NCI-H2029 (cell line): Measurements from ENCODE around the gene MRPL34.

Source experiments
- DNase-seq: peaks from one replicate; lab custom pipeline; 2025; lab: John Stamatoyannopoulos, UW

MRPL34 gene

DNA sequence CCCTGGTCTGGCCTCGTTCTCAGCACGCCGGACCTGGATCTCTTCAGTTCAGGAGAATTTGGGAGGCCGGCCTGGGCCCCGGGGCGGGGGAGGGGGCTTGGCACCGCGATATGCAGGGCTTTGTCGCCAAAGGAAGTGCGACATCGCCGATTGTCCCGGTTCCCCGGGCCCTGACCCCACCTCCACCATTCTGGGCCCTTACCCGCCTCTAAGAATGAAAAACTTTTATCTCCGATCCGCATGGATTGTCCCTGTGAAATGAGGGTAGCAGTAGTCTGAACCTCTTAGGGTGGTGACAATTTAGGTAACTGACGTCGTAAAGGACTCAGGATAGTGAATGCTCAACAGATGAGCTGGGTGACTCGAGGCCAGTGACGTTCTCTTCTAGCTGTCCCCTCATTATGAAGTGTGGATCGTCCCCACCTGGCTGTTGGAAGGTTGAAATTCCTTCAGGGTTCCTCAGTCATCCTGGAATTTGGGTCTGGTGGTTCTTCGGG lies 4.3 kb downstream of the MRPL34 start:
- no peak for DNase-seq

DNA sequence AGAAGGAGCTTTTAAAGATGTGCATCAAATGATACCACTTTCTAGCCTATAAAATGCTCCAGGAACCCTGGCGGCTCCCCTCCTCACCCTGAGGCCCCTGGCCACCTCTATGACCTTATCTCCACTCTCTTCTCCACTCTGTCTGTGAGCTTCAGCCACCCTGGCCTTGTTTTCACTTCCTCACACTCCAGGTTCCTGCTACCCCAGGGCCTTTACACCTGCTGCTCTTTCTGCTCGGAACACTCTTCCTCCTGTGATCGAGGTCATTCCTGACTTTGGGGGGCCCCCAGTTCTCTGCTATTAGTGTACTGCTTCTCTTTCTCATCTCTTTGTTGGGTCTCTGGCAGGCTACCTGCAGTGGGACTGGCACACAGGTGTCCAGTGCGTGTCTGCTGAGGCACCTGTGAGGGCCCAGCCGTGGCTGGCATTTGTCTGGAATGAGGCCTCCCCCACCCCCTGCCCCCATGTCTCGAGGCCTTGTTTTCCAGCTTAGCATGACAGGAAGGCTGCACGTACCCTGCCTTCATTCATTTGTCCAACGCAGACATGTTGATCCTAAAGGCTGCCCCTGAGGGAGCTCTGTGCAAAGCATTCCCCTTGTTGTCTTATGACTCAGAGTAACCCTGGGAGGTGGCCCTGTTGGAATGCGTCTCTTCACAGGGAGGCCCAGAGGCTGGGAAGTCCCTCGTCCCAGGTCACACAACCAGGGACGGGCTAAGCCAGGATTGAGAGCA lies 6.0 kb downstream of the MRPL34 start:
- no peak for DNase-seq

DNA sequence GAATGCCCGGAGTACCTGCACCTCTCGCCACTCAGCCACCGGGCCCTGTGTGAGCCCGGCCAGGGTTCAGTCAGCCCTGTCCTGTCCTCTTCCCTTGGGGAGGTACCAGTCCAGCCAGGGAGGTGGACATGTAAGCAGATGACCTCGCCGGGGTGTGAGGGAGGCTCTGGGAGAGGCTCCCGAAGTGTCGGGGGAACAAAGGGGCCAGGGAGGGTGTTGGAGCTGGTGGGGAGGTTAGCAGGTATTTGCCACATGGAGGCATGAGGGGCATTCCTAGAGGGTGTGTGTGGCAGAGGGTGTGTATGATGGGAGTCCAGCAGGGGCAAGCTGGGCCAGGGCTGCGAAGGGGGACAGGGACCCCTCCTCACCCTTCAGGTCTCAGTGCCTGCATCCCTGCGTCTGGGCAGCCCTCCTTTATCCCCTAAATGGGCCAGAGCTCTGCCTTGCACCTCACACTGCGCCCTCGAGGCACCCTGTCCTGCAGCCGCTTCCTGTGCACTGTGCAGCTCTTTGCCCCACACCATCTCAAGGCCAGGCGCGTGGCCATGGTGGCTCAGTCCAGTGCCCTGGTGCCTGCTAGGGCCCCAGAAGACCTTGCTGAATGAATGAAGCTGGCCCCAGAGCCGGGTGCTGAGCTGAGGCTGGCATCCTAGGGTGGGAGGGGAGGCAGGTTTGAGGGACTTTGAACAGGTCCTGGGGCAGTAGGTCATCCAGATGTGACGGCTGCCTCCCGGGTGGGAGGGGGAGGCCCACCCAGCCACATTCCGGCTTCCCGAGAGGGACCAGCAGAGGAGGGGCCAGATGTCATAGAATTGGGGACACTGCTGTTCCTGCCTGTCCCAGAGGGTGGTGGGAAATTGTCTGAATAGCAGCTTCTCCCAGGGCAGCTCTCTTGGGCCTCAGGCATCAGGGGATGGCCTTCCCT lies 6.8 kb downstream of the MRPL34 start:
- DNase-seq = no peak

DNA sequence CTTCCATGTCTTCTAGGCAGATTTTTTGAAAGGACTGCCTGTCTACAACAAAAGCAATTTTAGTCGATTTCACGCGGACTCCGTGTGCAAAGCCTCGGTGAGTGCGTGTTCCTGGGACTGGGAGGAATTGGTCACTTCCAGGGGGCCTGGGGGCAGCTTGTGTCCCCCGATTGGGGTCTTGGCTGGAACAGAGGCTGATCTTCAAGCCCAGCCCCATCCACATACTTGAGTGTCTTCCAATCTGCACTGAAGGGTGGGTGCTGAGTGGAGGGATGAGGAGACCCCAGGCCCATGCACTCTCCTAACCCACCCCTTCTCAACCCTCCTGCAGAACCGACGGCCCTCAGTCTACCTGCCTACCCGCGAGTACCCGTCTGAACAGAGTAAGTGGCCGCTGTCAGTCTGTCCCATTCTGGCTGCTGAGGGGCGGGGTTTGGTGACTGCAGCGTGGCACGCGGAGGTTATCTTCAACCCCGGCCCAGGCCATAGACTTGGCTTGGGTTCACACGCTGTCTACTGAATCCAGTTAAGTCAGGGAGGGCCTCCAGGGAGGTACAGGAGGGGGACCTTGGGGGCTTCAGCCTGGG lies 8.4 kb downstream of the MRPL34 start:
- no peak for DNase-seq

DNA sequence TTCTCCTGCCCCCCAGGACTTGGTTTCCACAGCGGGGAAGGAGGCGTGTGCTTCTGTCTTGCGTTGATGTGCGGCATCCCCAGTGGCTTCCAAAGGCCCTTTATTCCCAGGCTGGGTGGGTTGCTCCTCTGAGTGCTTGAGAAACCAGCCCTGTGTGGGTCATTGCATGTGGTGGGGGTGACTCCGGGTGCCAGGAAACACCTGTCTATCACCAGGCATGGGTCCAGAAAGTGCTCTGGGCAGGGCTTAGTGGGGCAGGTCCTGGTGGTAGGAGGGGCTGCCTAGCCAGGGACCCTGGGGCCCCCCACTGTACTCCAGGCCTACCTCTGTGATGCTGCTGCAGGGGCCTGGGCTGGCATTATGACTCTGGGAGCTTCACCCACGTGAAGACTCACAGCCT lies 13.3 kb downstream of the MRPL34 start:
- no peak for DNase-seq

DNA sequence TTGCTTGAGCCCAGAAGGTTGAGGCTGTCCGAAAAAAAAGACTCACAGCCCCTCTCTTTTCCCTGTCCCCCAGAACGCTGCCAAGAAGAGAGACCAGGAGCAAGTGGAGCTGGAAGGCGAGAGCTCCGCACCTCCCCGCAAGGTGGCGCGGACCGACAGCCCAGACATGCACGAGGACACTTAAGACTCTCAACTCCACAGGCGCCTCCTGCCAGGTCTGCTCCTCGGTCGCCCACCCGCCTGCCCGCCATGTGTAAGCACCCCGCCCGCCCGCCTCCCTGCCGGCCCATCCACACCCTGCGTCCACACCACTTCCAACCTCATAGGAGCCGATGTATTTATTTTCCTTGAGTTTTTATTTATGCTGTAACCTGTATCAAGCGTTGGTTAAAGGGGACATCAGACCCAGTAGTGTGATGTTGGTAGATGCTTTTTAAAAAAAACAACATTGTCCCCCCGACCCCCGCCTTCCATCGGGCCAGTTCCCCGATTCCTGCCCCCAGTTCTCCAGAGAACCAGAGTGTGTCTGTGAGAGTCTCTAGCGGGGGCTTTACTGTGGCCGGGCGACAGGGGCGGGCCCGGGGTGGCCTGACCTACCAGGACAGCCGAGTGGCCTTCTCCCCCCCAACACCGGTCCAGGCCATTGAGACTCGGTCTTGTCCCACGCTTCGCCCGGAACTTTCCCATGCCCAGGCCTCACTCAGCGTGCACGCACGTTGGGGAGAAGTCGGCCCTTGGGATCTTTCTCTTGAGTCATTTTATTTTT lies 14.0 kb downstream of the MRPL34 start:
- DNase-seq = no peak

DNA sequence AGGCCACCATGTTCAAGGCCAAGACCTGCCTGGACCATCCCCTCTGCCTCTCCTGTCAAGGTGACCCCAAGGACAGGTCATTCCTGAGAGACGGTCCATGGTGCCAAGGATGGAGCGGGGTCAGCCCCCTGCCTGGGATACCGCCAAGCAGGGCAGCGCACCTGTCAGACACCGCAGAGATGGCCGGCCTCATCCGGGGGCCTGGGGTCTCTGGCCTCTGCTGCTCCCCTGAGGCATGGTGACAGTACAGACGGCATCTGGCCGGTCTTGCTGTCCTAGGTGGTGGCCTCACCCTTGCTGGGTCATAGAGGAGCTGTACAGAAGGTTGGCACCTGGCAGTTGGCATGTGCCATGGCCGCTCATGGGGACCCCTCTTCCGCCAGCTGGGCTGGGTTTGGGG lies 14.8 kb downstream of the MRPL34 start:
- DNase-seq = no peak

DNA sequence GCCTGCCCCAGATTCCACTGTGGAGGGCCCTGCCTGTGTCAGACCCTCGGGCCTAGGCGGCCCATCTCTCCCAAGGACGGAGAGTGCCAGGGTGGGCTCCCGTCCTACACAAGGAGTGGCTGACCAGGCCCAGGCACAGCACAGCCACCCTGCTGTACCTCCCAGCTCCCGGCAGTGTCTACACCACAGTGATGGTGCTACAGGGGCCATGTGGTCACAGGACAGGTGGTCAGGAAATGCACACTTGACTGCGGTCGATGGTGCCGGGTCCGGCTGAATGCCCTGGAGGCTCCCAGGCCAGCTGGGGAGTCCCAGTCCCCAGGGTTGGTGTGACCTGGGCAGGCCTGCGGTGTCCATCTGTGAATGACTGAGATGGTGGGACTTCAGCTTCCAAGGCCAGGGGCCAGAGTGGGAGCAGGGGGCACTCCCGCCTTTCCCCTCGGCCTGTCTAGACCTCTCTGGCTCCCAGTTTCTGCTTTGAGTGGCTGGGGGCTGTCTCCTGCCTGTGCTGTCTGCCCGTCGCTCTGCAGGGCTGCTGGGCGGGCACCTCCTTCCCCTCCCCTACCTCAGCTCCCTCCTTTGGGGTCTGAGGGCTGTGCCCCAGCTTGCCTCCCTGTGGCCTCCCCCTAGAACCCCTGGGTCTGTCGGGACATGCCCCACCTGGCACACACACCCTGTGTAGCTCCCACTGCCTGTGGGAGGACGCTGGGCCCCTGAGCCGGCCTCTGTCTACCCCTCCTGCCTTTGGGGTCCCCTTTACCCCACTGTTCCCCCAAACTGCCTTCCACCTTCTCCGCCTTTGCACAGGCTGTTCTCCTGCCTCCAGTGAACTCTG lies 16.2 kb downstream of the MRPL34 start:
- no peak for DNase-seq

DNA sequence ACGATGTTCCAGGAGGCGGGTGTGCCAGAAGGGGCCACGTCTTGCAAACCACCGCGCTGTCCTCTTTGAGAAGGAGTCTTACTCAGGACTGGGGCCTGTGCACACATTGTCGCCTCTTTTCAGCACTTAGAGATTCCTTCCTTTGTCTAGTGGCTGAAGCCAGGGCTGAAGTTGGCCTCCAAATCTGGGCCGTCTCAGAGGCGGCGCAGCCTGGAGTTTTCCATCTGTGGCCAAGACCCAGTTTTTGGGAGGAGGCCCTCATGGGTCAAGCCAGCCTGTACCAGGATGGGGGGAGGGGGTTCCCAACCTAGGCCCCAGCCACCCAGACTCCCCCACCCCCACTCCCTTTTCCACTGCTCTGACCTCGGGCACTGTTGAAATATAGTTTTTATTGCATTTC lies 17.2 kb downstream of the MRPL34 start:
- no peak for DNase-seq

DNA sequence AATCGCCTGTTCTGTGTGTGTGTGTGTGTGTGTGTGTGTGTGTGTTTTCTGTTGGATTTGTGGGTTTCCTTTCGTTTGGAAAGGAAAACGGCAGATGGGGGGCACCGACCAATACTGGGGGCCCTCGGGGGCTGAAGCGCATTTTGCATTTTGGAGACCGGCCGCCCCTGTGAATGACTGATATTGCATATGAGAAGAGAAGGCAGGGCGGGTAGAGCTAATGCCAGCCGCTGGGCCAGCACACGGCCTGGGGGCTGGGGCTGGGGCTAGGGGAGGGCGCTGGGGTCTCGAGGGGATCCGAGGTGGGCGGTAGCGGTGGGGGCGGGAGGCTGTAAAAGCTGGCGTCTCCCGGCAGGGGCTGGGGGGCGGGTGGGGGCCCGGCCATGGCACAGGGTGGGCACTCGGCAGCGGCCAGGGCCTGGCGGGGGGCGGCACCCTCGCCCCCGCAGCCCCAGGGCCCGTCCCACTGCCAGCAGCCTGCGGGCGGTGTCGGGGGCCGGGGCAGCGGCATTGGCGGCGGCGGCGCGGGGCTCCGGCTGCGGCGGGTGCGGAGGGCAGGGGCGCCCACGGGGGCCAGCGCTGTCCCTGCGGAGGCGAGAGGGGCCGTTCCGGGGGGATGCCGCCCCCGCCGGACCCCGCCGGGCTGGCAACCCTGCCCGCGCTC lies 17.8 kb downstream of the MRPL34 start:
- no peak for DNase-seq

DNA sequence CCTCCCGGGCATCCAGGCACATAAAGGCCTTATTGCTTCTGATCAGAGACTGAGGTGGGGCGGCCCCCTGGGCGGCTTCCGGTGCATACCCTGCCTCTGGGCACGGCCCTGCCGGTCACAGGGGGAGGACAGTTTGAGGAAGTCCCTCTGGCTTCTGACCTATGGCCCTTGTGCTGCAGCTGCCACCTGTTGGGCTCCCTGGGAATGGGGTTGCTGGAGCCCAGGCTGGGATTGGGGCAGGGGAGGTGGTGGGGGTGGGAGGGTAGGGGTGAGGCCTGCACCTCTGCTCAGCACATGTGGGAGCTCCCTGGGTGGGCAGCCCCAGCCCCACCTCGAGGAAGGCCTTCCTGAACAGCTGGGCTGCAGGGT lies 18.3 kb downstream of the MRPL34 start:
- no peak for DNase-seq

DNA sequence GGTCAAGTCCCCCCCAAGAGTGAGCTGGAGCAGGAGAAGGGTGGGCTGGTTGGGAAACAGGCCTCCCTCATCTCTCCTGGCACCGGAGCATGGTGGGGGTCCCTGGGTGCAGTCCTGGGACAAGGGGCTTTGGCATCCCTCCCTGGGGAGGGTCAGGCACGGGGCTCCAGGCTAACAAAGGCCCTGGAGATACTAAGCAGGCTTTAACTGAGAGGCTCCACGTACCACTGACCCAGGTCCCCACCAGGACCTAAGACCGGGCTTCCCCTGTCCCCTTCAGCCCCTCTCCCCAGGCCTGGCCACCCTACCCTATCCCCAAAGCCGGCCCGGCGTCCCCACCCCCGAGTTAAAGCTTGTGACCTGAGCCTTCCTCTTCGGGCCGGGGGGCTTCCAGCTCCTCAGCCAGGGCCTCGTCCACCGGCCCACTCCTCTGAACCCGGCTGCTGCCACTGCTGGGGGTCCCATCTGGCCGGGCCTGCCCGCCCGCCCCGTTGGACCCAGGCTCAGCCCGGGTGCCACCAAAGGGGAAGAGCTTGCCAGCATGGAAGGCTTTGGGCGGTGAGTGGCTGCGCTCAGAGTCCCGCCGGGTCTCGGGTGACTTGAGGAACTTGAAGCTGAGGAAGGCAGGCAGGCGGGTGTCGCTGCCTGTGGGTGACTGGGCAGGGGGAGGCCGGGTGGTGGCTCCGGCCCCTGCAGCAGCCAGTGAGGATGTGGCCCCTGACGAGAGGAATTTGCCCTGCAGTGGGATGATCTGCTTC lies 18.9 kb downstream of the MRPL34 start:
- no peak for DNase-seq

DNA sequence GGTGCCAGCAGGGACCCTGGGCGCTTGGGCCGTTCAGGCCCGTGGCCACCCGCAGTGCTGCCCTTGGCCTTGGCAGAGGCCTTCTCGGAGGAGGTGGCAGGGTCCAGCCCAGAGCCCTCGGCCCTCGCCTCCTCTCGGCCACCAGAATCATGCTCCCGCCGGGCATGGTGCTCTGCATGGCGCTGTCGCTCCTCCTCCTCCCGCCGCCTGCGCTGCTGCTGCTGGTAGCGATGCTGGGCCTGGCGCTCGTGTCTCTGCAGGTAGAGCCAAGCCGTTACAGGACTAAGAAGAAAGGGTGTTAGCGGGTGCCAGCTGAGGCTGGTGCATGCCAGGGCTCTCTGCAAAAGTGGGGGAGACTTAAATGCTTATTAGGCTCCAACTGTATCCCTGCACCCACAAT lies 19.5 kb downstream of the MRPL34 start:
- no peak for DNase-seq

DNA sequence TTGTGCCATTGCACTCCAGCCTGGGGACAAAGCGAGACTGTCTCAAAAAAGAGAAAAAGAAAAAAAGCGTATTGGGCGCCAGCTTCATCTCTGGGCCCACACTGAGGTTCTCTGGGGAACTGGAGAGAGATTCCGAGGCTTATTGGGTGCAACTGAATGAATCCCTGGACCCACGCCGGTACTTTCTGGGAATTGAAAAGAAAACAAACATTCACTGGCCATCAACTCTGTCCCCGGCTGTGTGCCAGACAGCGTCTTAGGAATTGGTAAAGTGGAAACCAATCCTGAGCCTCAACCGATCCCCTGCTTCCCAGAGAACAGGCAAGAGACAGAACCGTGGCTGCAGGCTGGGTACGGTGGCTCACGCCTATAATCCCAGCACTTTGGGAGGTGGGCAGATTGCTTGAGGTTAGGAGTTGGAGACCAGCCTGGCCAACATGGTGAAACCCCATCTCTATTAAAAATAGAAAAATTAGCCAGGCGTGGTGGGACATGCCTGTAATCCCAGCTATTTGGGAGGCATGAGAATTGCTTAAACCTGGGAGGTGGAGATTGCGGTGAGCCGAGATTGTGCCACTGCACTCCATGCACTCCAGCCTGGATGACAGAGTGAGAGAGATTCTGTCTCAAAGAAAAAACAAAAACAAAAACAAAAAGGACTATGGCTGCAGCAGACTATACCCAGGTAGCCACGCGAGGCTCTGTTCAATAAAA lies 20.4 kb downstream of the MRPL34 start:
- no peak for DNase-seq

DNA sequence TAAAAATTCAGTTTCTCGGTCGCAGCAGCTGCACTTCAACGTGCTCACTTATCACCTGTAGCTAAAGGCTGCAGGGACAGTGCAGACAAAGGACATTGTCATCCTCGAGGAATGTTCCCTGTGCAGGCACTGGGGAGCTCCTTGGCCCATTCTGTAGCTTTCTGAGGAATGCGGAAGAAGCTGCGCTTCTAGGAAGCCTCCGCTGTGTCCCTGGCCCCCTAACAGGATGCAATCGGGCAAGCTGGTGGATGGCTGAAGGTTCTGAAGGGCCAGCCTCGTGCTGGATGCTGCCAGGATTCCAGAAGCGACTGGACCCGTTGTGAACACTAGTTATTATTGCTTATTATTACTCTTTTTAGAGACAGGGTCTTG lies 20.9 kb downstream of the MRPL34 start:
- no peak for DNase-seq

DNA sequence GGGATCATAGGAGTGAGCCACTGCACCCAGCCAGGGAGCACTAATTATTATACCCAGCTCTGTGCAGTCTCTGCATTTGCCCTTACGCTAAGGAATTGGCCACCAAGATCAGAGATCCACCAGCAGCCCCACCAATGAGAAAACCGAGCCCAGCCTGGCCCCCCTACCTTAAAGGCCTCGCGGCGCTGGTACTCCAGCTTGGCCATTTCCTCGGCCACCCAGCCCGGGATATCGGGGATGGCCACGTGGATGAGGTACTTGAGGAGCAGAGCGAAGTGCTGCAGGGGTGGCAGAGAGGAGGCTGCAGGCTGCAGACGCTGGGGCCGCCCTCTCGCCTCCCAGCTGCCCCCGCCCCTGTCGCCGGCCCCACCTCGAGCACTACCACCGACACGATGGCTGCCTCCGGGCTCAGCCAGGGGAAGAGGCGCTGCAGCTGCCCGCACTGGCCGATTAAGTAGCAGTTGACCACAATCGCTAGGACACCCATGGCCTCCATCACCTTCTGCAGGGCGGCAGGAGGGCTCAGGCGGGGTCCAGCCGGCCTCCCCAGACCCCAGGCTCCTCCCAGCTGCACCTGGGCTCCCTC lies 21.5 kb downstream of the MRPL34 start:
- no peak for DNase-seq

DNA sequence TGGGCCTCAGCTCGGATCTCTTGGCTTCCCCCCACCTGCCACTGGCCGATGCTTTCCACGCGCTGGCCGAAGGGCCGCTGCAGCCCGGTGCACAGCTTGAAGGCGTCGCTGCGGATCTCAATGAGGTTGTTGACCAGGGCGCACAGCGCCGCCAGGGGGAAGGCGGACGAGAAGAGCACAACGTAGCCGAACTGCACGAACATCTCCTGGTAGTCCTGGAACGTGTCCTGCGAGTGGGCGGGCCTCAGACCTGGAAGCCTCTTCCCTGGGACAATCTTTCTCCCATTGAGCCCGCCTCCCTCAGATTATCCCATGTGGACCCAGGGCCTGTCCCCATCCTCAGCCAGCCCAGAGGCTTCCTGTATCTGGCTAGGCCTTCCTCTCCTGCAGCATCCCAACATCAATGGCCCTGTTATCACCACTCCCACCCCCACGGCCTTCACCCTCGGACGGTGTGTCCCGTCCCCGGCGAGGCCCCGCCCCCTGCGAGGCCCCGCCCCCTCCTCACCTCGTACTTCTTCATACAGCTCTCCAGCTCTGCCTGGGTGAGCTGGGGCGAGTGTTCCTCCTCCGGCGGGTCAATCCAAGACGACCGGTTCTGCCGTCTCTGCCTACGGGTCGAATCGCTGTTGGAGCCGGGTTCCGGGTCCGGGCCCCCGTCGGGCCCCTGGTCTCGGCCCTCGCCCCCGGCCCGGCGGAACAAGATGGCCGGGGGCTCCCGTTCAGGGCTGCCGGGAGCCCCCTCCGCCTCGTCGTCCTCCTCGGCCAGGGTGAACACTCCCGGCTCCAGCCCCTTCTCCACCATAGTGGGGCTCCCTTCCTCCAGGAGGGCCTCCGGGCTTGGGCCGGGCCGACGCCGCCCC lies 22.2 kb downstream of the MRPL34 start:
- DNase-seq = no peak
